HG03097 (cell line): ENCODE data around the gene MIX23.

Source experiments
- ATAC-seq: cut with Tn5 transposase; IDR thresholded peaks from one replicate; pipeline ENCODE4 v1.9.1; 2021; ENCODE audit not compliant: unreplicated experiment, low FRiP score

The MIX23 gene

GRCh38 chr3:122353215-122353614 is 29.8 kb downstream of the MIX23 start:
- ATAC-seq: no peak

GRCh38 chr3:122351612-122352011 is 31.4 kb downstream of the MIX23 start:
- no peak for ATAC-seq

GRCh38 chr3:122350814-122351418 is 32.1 kb downstream of the MIX23 start:
- no peak for ATAC-seq

- no peak for ATAC-seq
Measured at GRCh38 chr3:122349171-122349570, 33.9 kb downstream of the MIX23 start.

- no peak for ATAC-seq
Measured at GRCh38 chr3:122343654-122344053, 39.4 kb downstream of the MIX23 start.

GRCh38 chr3:122342803-122343202 is 40.2 kb downstream of the MIX23 start:
- ATAC-seq: no peak

GRCh38 chr3:122332551-122332950 is 50.5 kb downstream of the MIX23 start:
- no peak for ATAC-seq

- no peak for ATAC-seq
Measured at GRCh38 chr3:122331886-122332285, 51.1 kb downstream of the MIX23 start.

- no peak for ATAC-seq
Measured at GRCh38 chr3:122325769-122326168, 57.3 kb downstream of the MIX23 start.

GRCh38 chr3:122324871-122325323 is 58.1 kb downstream of the MIX23 start, which contains the start of gene CSTA:
Gene CSTA (plus strand): TSS chr3:122325248. CDS start chr3:122325293, 45 bp downstream.
- ATAC-seq: no peak

GRCh38 chr3:122322095-122323075 is 60.6 kb downstream of the MIX23 start:
- no peak for ATAC-seq

GRCh38 chr3:122318620-122319019 is 64.4 kb downstream of the MIX23 start:
- ATAC-seq: no peak

GRCh38 chr3:122316368-122316767 is 66.7 kb downstream of the MIX23 start:
- ATAC-seq: no peak

- ATAC-seq: no peak
Measured at GRCh38 chr3:122315619-122316018, 67.4 kb downstream of the MIX23 start.

- no peak for ATAC-seq
Measured at GRCh38 chr3:122314228-122314876, 68.7 kb downstream of the MIX23 start.

GRCh38 chr3:122313281-122313680 is 69.8 kb downstream of the MIX23 start:
- ATAC-seq: no peak

- ATAC-seq: no peak
Measured at GRCh38 chr3:122312826-122313225, 70.2 kb downstream of the MIX23 start.

GRCh38 chr3:122310361-122310760 is 72.7 kb downstream of the MIX23 start:
- no peak for ATAC-seq
